ENCODE results near the gene CPT2. TPM values are rescaled to one million over a fixed set of nuclear protein-coding genes. Genes with fewer than 3 reads are reported as not detected.
A peak's percentile ranks its signal among the peaks of the same experiment; 100 is the strongest.

CPT2 gene
- total and polyA plus RNA-seq, 9 of the 15 experiments (the other 6 are each of a cell fraction or from before 2014, with no cell fraction given), result 7.6 to 25.1 (median 16.8) TPM

GRCh38 chr1:53196485-53197290, at the start of gene CPT2 (continued):
- TF ChIP-seq HOMEZ (CRISPR knock-in tag; IDR thresholded peaks at IDR 0.05), result no peak
- no peak for TF ChIP-seq CBFA2T3 (IDR thresholded peaks at IDR 0.05)
- TF ChIP-seq SAP30 (IDR thresholded peaks at IDR 0.05; ENCODE audit: borderline replicate concordance, insufficient read depth, low read depth, low read length, poor library complexity, severe bottlenecking), result peak; percentile 75
- no peak for TF ChIP-seq ZNF407 (IDR thresholded peaks at IDR 0.05; ENCODE audit: low read depth)
- no peak for TF ChIP-seq ZNF830 (CRISPR knock-in tag; IDR thresholded peaks at IDR 0.05)
- TF ChIP-seq ESRRB (CRISPR knock-in tag; IDR thresholded peaks at IDR 0.05; ENCODE audit: borderline replicate concordance), result no peak
- TF ChIP-seq HDAC1 (IDR thresholded peaks at IDR 0.05), result no peak
- TF ChIP-seq PHF20 (IDR thresholded peaks at IDR 0.05; ENCODE audit: partially characterized antibody), result peak; percentile 77
- no peak for TF ChIP-seq MCM7 (IDR thresholded peaks at IDR 0.05)
- TF ChIP-seq FOS (IDR thresholded peaks at IDR 0.05; ENCODE audit: extremely low read depth, insufficient read length), result no peak
- TF ChIP-seq NELFE (IDR thresholded peaks at IDR 0.05; ENCODE audit: insufficient read depth, insufficient read length), result no peak
- TF ChIP-seq GTF2B (IDR thresholded peaks at IDR 0.05; ENCODE audit: extremely low read depth, insufficient read length), result no peak
- TF ChIP-seq FOSL1 (tag; conservative IDR thresholded peaks at IDR 0.05), result no peak
- no peak for TF ChIP-seq HNRNPK (IDR thresholded peaks at IDR 0.05; ENCODE audit: low read depth, low read length, poor library complexity, severe bottlenecking)
- TF ChIP-seq SMARCB1 (IDR thresholded peaks at IDR 0.05; ENCODE audit: insufficient read length, low read depth), result no peak
- peak; percentile 75 for TF ChIP-seq LCOR (CRISPR knock-in tag; IDR thresholded peaks at IDR 0.05)
- 0 out of 2 replicates have a peak, but pooled peaks have one; percentile 25 for TF ChIP-seq ELF2 (CRISPR knock-in tag; IDR thresholded peaks at IDR 0.05)
- TF ChIP-seq NONO (IDR thresholded peaks at IDR 0.05; ENCODE audit: low read depth in 2 of 2, low read length in 1 of 2), result peak; percentile 68 to 71; a peak in 3 of 4 replicates
